Measurements from ENCODE around the gene ACTA1.
"Not testable (repeated sequence)": the region's sequence is repeated elsewhere in the genome, so short reads cannot be mapped to it uniquely, and the experiment has no call there.

The ACTA1 gene

GRCh38 chr1:229396585-229397206, 37.2 kb downstream of the ACTA1 start:
- no peak for TF ChIP-seq CTCF (IDR thresholded peaks at IDR 0.05; ENCODE audit: low read depth, low read length)
- no peak for DNase-seq (ENCODE audit: extremely low read depth, low read depth)

GRCh38 chr1:229394517-229394916, 39.4 kb downstream of the ACTA1 start:
- not testable (repeated sequence) for DNase-seq (ENCODE audit: extremely low read depth, low read depth)

GRCh38 chr1:229392936-229393335, 41.0 kb downstream of the ACTA1 start:
- TF ChIP-seq CTCF (IDR thresholded peaks at IDR 0.05; ENCODE audit: low read depth, low read length) = no peak
- no peak for DNase-seq (ENCODE audit: extremely low read depth, low read depth)

DNA sequence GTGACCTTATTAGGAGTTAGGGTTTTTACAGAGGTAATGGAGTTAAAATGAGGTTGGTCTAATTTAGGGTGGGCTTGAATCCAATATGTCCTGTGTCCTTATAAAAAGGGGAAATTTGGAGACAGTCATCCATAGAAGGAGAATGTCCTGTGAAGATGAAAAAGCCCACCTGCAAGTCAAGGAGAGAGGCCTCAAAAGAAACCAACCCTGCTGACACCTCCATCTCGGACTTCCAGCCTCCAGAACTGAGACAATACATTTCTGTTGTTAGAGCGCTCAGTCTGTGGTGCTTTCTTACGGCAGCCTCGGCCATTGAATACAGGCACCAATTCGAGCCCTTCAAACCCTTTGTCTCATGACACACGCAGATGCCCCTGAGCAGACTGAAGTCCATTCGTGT, 43.8 kb downstream of the ACTA1 start:
- no peak for DNase-seq (ENCODE audit: extremely low read depth, low read depth)
- TF ChIP-seq CTCF (IDR thresholded peaks at IDR 0.05; ENCODE audit: low read depth, low read length) = no peak

- TF ChIP-seq CTCF (IDR thresholded peaks at IDR 0.05; ENCODE audit: low read depth, low read length) = no peak
- peak; percentile 24 for DNase-seq (ENCODE audit: extremely low read depth, low read depth)
Measured at GRCh38 chr1:229388897-229389580, 44.9 kb downstream of the ACTA1 start.

- DNase-seq (ENCODE audit: extremely low read depth, low read depth) = no peak
- no peak for TF ChIP-seq CTCF (IDR thresholded peaks at IDR 0.05; ENCODE audit: low read depth, low read length)
Measured at GRCh38 chr1:229385853-229386456, 47.9 kb downstream of the ACTA1 start.

GRCh38 chr1:229384822-229385221, 49.1 kb downstream of the ACTA1 start:
- DNase-seq (ENCODE audit: extremely low read depth, low read depth) = no peak
- no peak for TF ChIP-seq CTCF (IDR thresholded peaks at IDR 0.05; ENCODE audit: low read depth, low read length)
